Stimulated activated CD8-positive, alpha-beta memory T cell treated with anti-CD3 and anti-CD28 coated beads, Interleukin-15, amount 100 ng/mL, for 24 hours (primary cell): ENCODE results near the gene SPTSSA.
"Not testable (repeated sequence)": the region's sequence is repeated elsewhere in the genome, so short reads cannot be mapped to it uniquely, and the experiment has no call there.

Experiments used
- DNase-seq: peaks from one replicate; pipeline ENCODE4 v3.0.0-alpha.2; 2020; ENCODE audit warnings: low read depth

SPTSSA gene

GRCh38 chr14:34426313-34427295, 35.4 kb downstream of the SPTSSA start:
- DNase-seq: no peak

GRCh38 chr14:34425095-34425851, 36.8 kb downstream of the SPTSSA start:
- DNase-seq: no peak

- DNase-seq: no peak
Observed at GRCh38 chr14:34424488-34424887, 37.6 kb downstream of the SPTSSA start.

GRCh38 chr14:34423445-34423844, 38.6 kb downstream of the SPTSSA start:
- DNase-seq: no peak

- no peak for DNase-seq
Observed at GRCh38 chr14:34420547-34421150, 41.4 kb downstream of the SPTSSA start.

GRCh38 chr14:34409721-34410120, 52.3 kb downstream of the SPTSSA start:
- DNase-seq: no peak

GRCh38 chr14:34407951-34408350, 54.1 kb downstream of the SPTSSA start:
- DNase-seq: no peak

GRCh38 chr14:34404416-34404815, 57.6 kb downstream of the SPTSSA start:
- no peak for DNase-seq

GRCh38 chr14:34403646-34404045, 58.4 kb downstream of the SPTSSA start:
- DNase-seq: no peak

GRCh38 chr14:34398024-34398423, 64.0 kb downstream of the SPTSSA start:
- DNase-seq: no peak

- no peak for DNase-seq
Observed at GRCh38 chr14:34387974-34388516, 74.0 kb downstream of the SPTSSA start.

GRCh38 chr14:34386865-34387485, 75.1 kb downstream of the SPTSSA start:
- no peak for DNase-seq

- DNase-seq: not testable (repeated sequence)
Observed at GRCh38 chr14:34385881-34386280, 76.2 kb downstream of the SPTSSA start.

GRCh38 chr14:34383839-34384238, 78.2 kb downstream of the SPTSSA start:
- no peak for DNase-seq
